Kidney (tissue), 14 donors: Measurements from ENCODE around the gene IL23R. TPM values are rescaled to one million over a fixed set of nuclear protein-coding genes. Genes with fewer than 3 reads are reported as not detected.

Source experiments
- DNase-seq, 5 donors: peaks; one replicate each; pipeline ENCODE4 v3.0.0-alpha.2; 2013 to 2020
- FAIRE-seq: peaks from 2 replicates; lab custom pipeline; 2012; peaks lifted over from hg19 to GRCh38; lab: Jason Lieb, UNC
- H3K27ac ChIP-seq, 2 donors: one replicate each; pipeline ENCODE4 v1.7.0; 2013; ENCODE audit warnings: low read depth in 2 of 2, low read length in 2 of 2, inconsistent platforms in 1 of 2
- H3K27me3 ChIP-seq: one replicate; pipeline ENCODE4 v1.7.1; 2013; ENCODE audit warnings: low read length, inconsistent platforms; ENCODE audit not compliant: control insufficient read depth, insufficient read depth
- H3K36me3 ChIP-seq, 3 donors: one replicate each; pipeline versions ENCODE4 v1.7.0 to v1.7.1; 2013; ENCODE audit warnings: low read length in 3 of 3, control low read depth in 1 of 3, inconsistent platforms in 1 of 3; ENCODE audit not compliant: insufficient read depth in 3 of 3, control insufficient read depth in 2 of 3
- H3K4me1 ChIP-seq, 3 donors: one replicate each; pipeline versions ENCODE4 v1.7.0 to v1.7.1; 2013; ENCODE audit warnings: low read length in 3 of 3, inconsistent platforms in 1 of 3, low read depth in 1 of 3; ENCODE audit not compliant: control insufficient read depth in 2 of 3, insufficient read depth in 2 of 3
- H3K4me3 ChIP-seq, 3 donors: one replicate each; pipeline versions ENCODE4 v1.7.0 to v1.8.1; 2013; ENCODE audit warnings: low read length in 3 of 3, control low read depth in 1 of 3, inconsistent platforms in 1 of 3
- H3K9ac ChIP-seq, 3 donors: one replicate each; pipeline versions ENCODE4 v1.7.0 to v1.7.1; 2013; ENCODE audit warnings: low read length in 3 of 3, control low read depth in 1 of 3, inconsistent platforms in 1 of 3
- H3K9me3 ChIP-seq, 3 donors: one replicate each; pipeline versions ENCODE4 v1.7.0 to v1.7.1; 2013; ENCODE audit warnings: low read length in 3 of 3, control low read depth in 1 of 3, inconsistent platforms in 1 of 3; ENCODE audit not compliant: control insufficient read depth in 2 of 3, insufficient read depth in 1 of 3
- intact Hi-C: fragments of 100-400 bp; cut with DNase I; formaldehyde crosslinking; loops from one replicate; pipeline ENCODE4 v1.11.1; 2022
- polyA plus RNA-seq: library from polyadenylated mRNA; stranded (reverse); fragments of 350-450 nt; fragmentation: Illumina TruSeq; extraction: RNeasy Lipid Tissue Mini Kit (QIAGEN cat#74804); gene quantifications from one replicate; pipeline ENCODE4 v1.2.3, GENCODE V29; 2014; ENCODE audit warnings: low read depth, low replicate concordance; ENCODE audit not compliant: insufficient read depth
- total RNA-seq: library from RNA; stranded (reverse); fragmentation: NEBNext Ultra II Directional; extraction: Animal tissue kit (Norgen Biotek cat#: 25700); gene quantifications from one replicate; pipeline ENCODE4 v1.2.1, GENCODE V29; 2021
- TF ChIP-seq, protein P1 (sequence below): IDR thresholded peaks from 3 replicates; pipeline ENCODE4 v1.5.1; 2012; ENCODE audit warnings: mild to moderate bottlenecking, moderate library complexity, borderline replicate concordance; ENCODE audit not compliant: insufficient read depth; ENCODE audit errors: extremely low read depth
- donor health status: control.
- donor health status: control.
- donor health status: control.
- donor health status: control.
- donor health status: control.
- donor health status: DM: yes; HTN: yes; CAD: no.
- donor health status: Normal renal cell carcinoma (clear cell type).

The IL23R gene
- total and polyA plus RNA-seq, 2 donors from 2014 or later = 0.19 TPM; not detected in 1

DNA sequence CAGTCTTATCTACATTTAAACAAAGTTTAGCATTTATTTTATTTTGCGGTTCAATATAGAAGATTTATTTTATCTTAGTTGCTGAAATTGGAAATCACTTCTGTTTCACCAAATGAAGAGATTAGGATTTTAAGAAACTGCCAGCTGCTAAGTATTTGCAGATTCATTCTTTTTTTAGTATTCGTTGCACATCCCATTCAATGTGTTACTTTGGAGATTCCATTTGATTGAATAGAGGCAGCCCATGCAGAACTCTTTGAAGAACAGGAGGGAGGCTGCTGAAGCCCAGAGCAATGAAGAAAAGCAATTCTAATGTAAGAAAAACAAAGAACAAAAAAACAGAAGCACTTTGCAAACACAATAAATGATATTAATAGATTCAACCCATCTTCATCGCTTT is 102.8 kb downstream of the IL23R start:
- FAIRE-seq (no peak), DNase-seq (no peak)
- Histone ChIP-seq H3K27ac (no peak overlapping the region), H3K9me3 (peaks cover 0 to 8% (median 4%) of the 10 kb centered on the region in 3 donors), H3K27me3 (no peaks in the 10 kb centered on the region), H3K4me1 (no peaks in the 10 kb centered on the region), H3K36me3 (no peaks in the 10 kb centered on the region), H3K4me3 (no peak overlapping the region), H3K9ac (no peak overlapping the region)
- intact Hi-C loops = no loop called here
- TF ChIP-seq, protein P1, sequence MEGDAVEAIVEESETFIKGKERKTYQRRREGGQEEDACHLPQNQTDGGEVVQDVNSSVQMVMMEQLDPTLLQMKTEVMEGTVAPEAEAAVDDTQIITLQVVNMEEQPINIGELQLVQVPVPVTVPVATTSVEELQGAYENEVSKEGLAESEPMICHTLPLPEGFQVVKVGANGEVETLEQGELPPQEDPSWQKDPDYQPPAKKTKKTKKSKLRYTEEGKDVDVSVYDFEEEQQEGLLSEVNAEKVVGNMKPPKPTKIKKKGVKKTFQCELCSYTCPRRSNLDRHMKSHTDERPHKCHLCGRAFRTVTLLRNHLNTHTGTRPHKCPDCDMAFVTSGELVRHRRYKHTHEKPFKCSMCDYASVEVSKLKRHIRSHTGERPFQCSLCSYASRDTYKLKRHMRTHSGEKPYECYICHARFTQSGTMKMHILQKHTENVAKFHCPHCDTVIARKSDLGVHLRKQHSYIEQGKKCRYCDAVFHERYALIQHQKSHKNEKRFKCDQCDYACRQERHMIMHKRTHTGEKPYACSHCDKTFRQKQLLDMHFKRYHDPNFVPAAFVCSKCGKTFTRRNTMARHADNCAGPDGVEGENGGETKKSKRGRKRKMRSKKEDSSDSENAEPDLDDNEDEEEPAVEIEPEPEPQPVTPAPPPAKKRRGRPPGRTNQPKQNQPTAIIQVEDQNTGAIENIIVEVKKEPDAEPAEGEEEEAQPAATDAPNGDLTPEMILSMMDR = no peak

DNA sequence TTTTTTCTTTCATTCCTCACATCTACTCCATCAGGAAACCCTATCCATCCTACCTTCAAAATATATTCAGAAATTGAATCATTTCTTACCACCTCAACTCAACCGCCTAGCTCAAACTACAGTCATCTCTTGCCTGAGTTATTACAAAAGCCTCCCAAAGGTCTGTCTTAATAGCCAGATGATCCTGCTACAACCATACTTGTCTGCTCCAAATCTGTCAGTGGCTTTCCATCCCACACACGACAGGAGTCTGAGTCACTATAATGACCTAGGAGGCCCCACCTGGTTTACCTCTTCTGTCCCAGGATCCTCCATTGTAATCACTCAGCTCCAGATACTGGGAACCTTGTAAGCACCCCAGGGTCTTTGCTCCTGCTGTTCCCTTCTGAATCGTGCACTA is 104.3 kb downstream of the IL23R start:
- no peaks in the 10 kb centered on the region for H3K36me3 ChIP-seq
- no peaks in the 10 kb centered on the region for H3K27me3 ChIP-seq
- peaks cover 0 to 8% (median 4%) of the 10 kb centered on the region in 3 donors for H3K9me3 ChIP-seq
- TF ChIP-seq, protein P1 = no peak
- DNase-seq (no peak), FAIRE-seq (no peak)
- no peak overlapping the region for H3K9ac ChIP-seq
- intact Hi-C loops = no loop called here
- H3K4me3 ChIP-seq = no peak overlapping the region
- no peak overlapping the region for H3K27ac ChIP-seq
- no peaks in the 10 kb centered on the region for H3K4me1 ChIP-seq

DNA sequence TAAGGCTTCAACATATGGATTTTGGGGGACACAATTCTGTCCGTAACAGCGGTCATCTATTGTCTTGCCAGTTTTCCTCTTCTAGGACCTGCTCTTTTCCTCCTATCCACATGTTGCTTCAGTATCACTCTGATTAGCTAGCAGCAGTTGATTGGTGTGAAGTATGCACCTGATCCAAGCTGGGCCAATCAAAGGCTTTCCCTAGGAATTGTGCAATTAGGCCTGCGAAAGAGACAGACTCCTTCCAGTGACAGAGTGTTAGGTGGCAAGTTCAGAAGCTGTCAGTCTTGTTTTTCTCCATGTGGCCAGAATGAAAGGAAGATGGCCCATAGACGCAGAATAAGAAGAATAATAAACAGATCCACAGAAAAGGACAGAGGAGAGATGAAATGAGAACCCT is 107.3 kb downstream of the IL23R start:
- intact Hi-C loops = no loop called here
- no peak overlapping the region for H3K9ac ChIP-seq
- H3K4me1 ChIP-seq = no peaks in the 10 kb centered on the region
- TF ChIP-seq, protein P1 = no peak
- H3K9me3 ChIP-seq = peaks cover 0 to 8% (median 4%) of the 10 kb centered on the region in 3 donors
- H3K27me3 ChIP-seq = no peaks in the 10 kb centered on the region
- H3K36me3 ChIP-seq = no peaks in the 10 kb centered on the region
- H3K27ac ChIP-seq = no peak overlapping the region
- H3K4me3 ChIP-seq = no peak overlapping the region
- FAIRE-seq = no peak
- no peak for DNase-seq

DNA sequence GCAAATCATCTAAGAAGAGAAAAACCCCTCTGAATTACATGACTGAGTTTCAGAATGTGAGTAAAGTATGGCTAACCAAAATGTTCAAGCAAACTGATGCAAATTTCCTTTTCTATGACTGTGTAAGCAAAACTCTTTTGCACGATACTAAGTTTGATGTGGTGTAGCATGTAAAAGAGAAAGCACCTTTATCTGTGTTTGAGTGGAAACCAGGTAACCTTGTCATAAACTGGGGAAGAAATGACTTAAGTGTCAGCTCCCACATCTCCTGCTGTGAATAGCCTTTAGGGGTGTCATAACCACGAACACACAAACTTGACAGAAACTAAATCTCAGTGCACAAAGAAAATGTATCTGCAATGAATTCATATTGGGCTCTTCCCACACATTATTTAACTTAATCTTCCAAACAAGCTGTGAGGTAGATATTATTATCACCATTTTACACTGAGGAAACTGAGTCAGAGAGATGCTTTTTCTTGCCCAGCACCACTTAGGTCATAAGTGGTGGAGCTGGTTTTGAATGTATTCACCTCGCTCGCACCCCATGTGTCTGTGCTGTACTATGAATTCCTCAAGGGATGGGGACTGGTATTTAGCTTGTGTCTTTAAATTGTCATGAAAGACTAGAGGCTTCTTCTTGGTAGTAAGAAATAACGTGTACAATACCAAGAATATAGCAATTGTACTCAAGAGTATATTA is 108.5 kb downstream of the IL23R start:
- no peaks in the 10 kb centered on the region for H3K4me1 ChIP-seq
- peaks cover 0 to 8% (median 4%) of the 10 kb centered on the region in 3 donors for H3K9me3 ChIP-seq
- no peak overlapping the region for H3K9ac ChIP-seq
- no peak overlapping the region for H3K4me3 ChIP-seq
- no peaks in the 10 kb centered on the region for H3K36me3 ChIP-seq
- TF ChIP-seq, protein P1 = no peak
- no peak overlapping the region for H3K27ac ChIP-seq
- no peaks in the 10 kb centered on the region for H3K27me3 ChIP-seq
- DNase-seq = no peak
- FAIRE-seq = no peak
- intact Hi-C loops = no loop called here
